ENCODE measurements around the gene CYB5R2. TPM values are rescaled to one million over a fixed set of nuclear protein-coding genes. Genes with fewer than 3 reads are reported as not detected.

The CYB5R2 gene
- total RNA-seq, 1 donor from 2014 or later: 24.6 TPM

DNA sequence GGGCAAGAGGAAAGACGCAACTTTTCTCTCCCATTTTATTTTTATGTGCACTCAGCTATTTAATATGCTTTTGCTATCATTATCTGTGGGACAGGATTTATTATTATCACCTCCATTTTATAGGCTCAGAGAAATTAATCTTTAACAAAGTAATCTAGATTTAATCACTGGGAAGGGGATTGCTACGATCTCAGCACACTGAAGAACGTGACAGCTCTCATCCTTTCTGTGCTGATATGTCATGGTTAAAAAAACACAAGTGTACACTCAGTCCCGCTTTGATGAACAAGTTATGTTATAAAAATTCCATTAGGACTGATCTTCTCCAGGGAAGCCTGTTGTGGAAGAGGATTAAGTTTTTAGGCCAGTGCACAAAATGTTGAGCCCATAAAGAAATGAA, 37.6 kb downstream of the CYB5R2 start:
- peaks cover 4% of the 10 kb centered on the region for H3K27me3 Mint-ChIP-seq (ENCODE audit: insufficient read depth, low read depth)
- H3K27ac ChIP-seq: no peak overlapping the region
- no peaks in the 10 kb centered on the region for H3K9me3 Mint-ChIP-seq
- no peaks in the 10 kb centered on the region for H3K4me1 ChIP-seq
- no peak overlapping the region for H2AFZ ChIP-seq (replicated peaks)
- H4K20me1 ChIP-seq (ENCODE audit: low read depth): no peaks in the 10 kb centered on the region
- H3K36me3 Mint-ChIP-seq: peaks cover 3% of the 10 kb centered on the region
- H3K4me3 Mint-ChIP-seq: no peak overlapping the region
- no peaks in the 10 kb centered on the region for H3K27me3 ChIP-seq
- H3K36me3 ChIP-seq: no peaks in the 10 kb centered on the region
- TF ChIP-seq, protein P1, sequence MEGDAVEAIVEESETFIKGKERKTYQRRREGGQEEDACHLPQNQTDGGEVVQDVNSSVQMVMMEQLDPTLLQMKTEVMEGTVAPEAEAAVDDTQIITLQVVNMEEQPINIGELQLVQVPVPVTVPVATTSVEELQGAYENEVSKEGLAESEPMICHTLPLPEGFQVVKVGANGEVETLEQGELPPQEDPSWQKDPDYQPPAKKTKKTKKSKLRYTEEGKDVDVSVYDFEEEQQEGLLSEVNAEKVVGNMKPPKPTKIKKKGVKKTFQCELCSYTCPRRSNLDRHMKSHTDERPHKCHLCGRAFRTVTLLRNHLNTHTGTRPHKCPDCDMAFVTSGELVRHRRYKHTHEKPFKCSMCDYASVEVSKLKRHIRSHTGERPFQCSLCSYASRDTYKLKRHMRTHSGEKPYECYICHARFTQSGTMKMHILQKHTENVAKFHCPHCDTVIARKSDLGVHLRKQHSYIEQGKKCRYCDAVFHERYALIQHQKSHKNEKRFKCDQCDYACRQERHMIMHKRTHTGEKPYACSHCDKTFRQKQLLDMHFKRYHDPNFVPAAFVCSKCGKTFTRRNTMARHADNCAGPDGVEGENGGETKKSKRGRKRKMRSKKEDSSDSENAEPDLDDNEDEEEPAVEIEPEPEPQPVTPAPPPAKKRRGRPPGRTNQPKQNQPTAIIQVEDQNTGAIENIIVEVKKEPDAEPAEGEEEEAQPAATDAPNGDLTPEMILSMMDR (IDR thresholded peaks at IDR 0.05): no peak
- TF ChIP-seq EZH2 (IDR thresholded peaks at IDR 0.05) (no peak), EZH2phosphoT487 (IDR thresholded peaks at IDR 0.05) (no peak)
- no peaks in the 10 kb centered on the region for H3K79me2 ChIP-seq (ENCODE audit: low read depth)
- DNase-seq (ENCODE audit: low spot score): no peak
- H3F3A ChIP-seq (ENCODE audit: low read depth): no peaks in the 10 kb centered on the region
- no peak overlapping the region for H3K9ac ChIP-seq
- no peaks in the 10 kb centered on the region for H3K4me1 Mint-ChIP-seq
- H3K4me3 ChIP-seq: no peak overlapping the region
- H3K27ac Mint-ChIP-seq: no peak overlapping the region
- no peaks in the 10 kb centered on the region for H3K9me3 ChIP-seq (ENCODE audit: low read depth)
- no peak overlapping the region for H3K4me2 ChIP-seq

DNA sequence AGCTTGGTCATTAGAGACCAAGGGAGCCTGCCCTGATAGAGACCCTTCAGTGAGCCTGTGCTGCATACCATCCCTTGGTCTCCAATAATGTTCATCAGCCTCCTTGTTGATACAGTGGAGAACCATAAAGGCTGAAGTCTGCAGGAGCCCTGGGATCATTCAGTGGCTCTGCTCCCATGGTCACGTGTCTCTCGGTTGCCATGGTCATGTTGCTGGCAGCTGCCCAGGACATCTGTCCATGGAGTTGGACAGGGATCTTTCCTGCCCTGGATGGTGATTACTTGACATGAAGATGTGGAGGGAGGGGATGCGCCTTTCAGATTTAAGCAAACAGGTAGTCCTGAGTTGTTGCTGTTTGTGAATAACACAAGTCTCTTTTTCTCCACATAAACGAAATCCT, 38.2 kb downstream of the CYB5R2 start:
- Histone ChIP-seq H3K4me3 (no peak overlapping the region), H3K27ac (no peak overlapping the region), H3K27me3 (no peaks in the 10 kb centered on the region), H3K9me3 (ENCODE audit: low read depth) (no peaks in the 10 kb centered on the region), H4K20me1 (ENCODE audit: low read depth) (no peaks in the 10 kb centered on the region), H3K4me2 (no peak overlapping the region), H3K79me2 (ENCODE audit: low read depth) (no peaks in the 10 kb centered on the region), H3K4me1 (no peaks in the 10 kb centered on the region), H3K36me3 (no peaks in the 10 kb centered on the region), H3K9ac (no peak overlapping the region), H2AFZ (replicated peaks) (no peak overlapping the region), H3F3A (ENCODE audit: low read depth) (no peaks in the 10 kb centered on the region)
- TF ChIP-seq EZH2 (IDR thresholded peaks at IDR 0.05): no peak
- no peak for TF ChIP-seq EZH2phosphoT487 (IDR thresholded peaks at IDR 0.05)
- TF ChIP-seq, protein P1 (IDR thresholded peaks at IDR 0.05): no peak
- no peak for DNase-seq (ENCODE audit: low spot score)
- H3K9me3 Mint-ChIP-seq: no peaks in the 10 kb centered on the region
- H3K4me1 Mint-ChIP-seq: no peaks in the 10 kb centered on the region
- peaks cover 5% of the 10 kb centered on the region for H3K27me3 Mint-ChIP-seq (ENCODE audit: insufficient read depth, low read depth)
- peaks cover 3% of the 10 kb centered on the region for H3K36me3 Mint-ChIP-seq
- no peak overlapping the region for H3K4me3 Mint-ChIP-seq
- H3K27ac Mint-ChIP-seq: no peak overlapping the region

DNA sequence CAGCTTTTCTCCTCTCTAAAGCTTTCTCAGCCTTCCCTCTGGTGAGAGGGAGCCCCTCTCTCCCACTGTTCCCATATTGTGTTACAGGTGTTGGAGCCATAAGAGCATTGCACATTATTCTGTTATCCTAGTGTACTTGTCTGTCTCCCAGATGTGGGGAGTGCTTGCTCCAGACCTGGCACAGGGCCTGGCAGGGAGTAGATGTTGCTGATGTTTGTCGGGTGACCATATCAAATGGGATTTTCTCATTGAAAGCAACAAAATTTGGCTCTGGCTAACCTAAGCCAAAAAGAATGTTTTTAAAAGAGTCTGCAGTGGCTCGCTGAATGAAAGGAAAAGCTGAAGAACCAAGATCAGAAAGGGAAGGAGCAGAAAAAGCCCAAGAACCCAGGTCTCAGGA, 41.1 kb downstream of the CYB5R2 start:
- H3K4me3 Mint-ChIP-seq: no peak overlapping the region
- Histone ChIP-seq H3K4me2 (no peak overlapping the region), H3K27me3 (no peaks in the 10 kb centered on the region), H4K20me1 (ENCODE audit: low read depth) (no peaks in the 10 kb centered on the region), H3K9ac (no peak overlapping the region), H3K27ac (no peak overlapping the region), H3F3A (ENCODE audit: low read depth) (no peaks in the 10 kb centered on the region), H3K79me2 (ENCODE audit: low read depth) (no peaks in the 10 kb centered on the region), H3K4me1 (no peaks in the 10 kb centered on the region), H3K9me3 (ENCODE audit: low read depth) (no peaks in the 10 kb centered on the region), H3K4me3 (no peak overlapping the region), H3K36me3 (no peaks in the 10 kb centered on the region), H2AFZ (replicated peaks) (no peak overlapping the region)
- TF ChIP-seq, protein P1 (IDR thresholded peaks at IDR 0.05): no peak
- no peak for TF ChIP-seq EZH2 (IDR thresholded peaks at IDR 0.05)
- TF ChIP-seq EZH2phosphoT487 (IDR thresholded peaks at IDR 0.05): no peak
- peaks cover 6% of the 10 kb centered on the region for H3K27me3 Mint-ChIP-seq (ENCODE audit: insufficient read depth, low read depth)
- DNase-seq (ENCODE audit: low spot score): no peak
- peak overlapping the region; percentile 0 for H3K27ac Mint-ChIP-seq
- H3K36me3 Mint-ChIP-seq: peaks cover 3% of the 10 kb centered on the region
- no peaks in the 10 kb centered on the region for H3K4me1 Mint-ChIP-seq
- no peaks in the 10 kb centered on the region for H3K9me3 Mint-ChIP-seq

Measured in neural progenitor cell (in vitro differentiated cells).